Right lobe of liver (tissue), 4 donors: Measurements from ENCODE around the gene GLP1R.

Experiments used
- POLR2A ChIP-seq: fragments of 450-650 bp; IDR thresholded peaks from one replicate; pipeline ENCODE4 v1.6.1; 2017; ENCODE audit warnings: antibody characterized with exemption, mild to moderate bottlenecking
- TF ChIP-seq, protein P1 (sequence below), 4 donors: fragments of 200-600 bp in 3 of 4; fragments of 450-650 bp in 1 of 4; IDR thresholded peaks; one replicate each; pipeline versions ENCODE4 v1.5.1 to v1.8.0; 2016 to 2022; ENCODE audit warnings: antibody characterized with exemption in 4 of 4, mild to moderate bottlenecking in 2 of 4
- donor health status: DM: no; HTN: no; CAD: no.
- donor health status: DM: no; HTN: no; CAD: no.
- donor health status: DM: no; HTN: yes; CAD: no.

DNA sequence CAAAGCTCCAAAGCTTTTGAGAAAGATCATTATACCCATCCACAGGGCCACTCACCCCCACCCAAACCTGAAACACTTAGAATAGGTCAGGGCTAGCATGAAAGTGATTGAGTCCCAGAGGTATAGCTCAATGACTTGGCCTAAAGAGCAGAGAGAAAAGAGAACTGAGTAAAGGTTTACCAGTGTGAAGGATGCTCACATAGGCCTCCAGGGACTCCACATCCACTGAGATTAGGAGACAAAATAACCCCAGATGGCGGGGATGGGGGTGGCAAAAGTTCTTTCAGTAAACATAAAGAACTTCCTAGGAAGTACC lies 54.2 kb downstream of the GLP1R start:
- TF ChIP-seq, protein P1, sequence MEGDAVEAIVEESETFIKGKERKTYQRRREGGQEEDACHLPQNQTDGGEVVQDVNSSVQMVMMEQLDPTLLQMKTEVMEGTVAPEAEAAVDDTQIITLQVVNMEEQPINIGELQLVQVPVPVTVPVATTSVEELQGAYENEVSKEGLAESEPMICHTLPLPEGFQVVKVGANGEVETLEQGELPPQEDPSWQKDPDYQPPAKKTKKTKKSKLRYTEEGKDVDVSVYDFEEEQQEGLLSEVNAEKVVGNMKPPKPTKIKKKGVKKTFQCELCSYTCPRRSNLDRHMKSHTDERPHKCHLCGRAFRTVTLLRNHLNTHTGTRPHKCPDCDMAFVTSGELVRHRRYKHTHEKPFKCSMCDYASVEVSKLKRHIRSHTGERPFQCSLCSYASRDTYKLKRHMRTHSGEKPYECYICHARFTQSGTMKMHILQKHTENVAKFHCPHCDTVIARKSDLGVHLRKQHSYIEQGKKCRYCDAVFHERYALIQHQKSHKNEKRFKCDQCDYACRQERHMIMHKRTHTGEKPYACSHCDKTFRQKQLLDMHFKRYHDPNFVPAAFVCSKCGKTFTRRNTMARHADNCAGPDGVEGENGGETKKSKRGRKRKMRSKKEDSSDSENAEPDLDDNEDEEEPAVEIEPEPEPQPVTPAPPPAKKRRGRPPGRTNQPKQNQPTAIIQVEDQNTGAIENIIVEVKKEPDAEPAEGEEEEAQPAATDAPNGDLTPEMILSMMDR (IDR thresholded peaks at IDR 0.05), result no peak
- no peak for TF ChIP-seq POLR2A
